Liver (tissue), 9 donors: ENCODE data around the gene PDCL2. TPM values are rescaled to one million over a fixed set of nuclear protein-coding genes. Genes with fewer than 3 reads are reported as not detected.

Experiments used
- DNase-seq: peaks from one replicate; pipeline ENCODE4 v3.0.0-alpha.2; 2017; ENCODE audit warnings: low spot score
- H3K27ac ChIP-seq, 2 donors: one replicate each; pipeline ENCODE4 v1.7.0; 2013; ENCODE audit warnings: inconsistent platforms in 2 of 2, low read length in 2 of 2, control low read depth in 1 of 2, low read depth in 1 of 2, mild to moderate bottlenecking in 1 of 2
- H3K27me3 ChIP-seq, 4 donors: one replicate each; pipeline versions ENCODE4 v1.6.1 to v1.7.0; 2013; ENCODE audit warnings: low read length in 3 of 4, inconsistent platforms in 1 of 4, mild to moderate bottlenecking in 1 of 4, moderate library complexity in 1 of 4; ENCODE audit not compliant: control insufficient read depth in 4 of 4, insufficient read depth in 4 of 4
- H3K36me3 ChIP-seq, 4 donors: one replicate each; pipeline versions ENCODE4 v1.6.1 to v1.7.0; 2013; ENCODE audit warnings: low read length in 3 of 4, mild to moderate bottlenecking in 3 of 4, low read depth in 1 of 4, moderate library complexity in 1 of 4; ENCODE audit not compliant: control insufficient read depth in 4 of 4, insufficient read depth in 3 of 4
- H3K4me1 ChIP-seq, 4 donors: one replicate each; pipeline versions ENCODE4 v1.6.1 to v1.7.0; 2013; ENCODE audit warnings: low read length in 3 of 4, mild to moderate bottlenecking in 3 of 4, moderate library complexity in 1 of 4; ENCODE audit not compliant: control insufficient read depth in 4 of 4, insufficient read depth in 4 of 4
- H3K4me3 ChIP-seq, 3 donors: one replicate each; pipeline versions ENCODE4 v1.6.1 to v1.7.0; 2013; ENCODE audit warnings: low read length in 3 of 3, control low read depth in 1 of 3, low read depth in 1 of 3, mild to moderate bottlenecking in 1 of 3
- H3K9ac ChIP-seq, 2 donors: one replicate each; pipeline ENCODE4 v1.7.0; 2013; ENCODE audit warnings: low read length in 2 of 2, mild to moderate bottlenecking in 2 of 2, moderate library complexity in 2 of 2, control low read depth in 1 of 2, low read depth in 1 of 2
- H3K9me3 ChIP-seq, 4 donors: one replicate each; pipeline versions ENCODE4 v1.6.1 to v1.7.0; 2013; ENCODE audit warnings: low read length in 3 of 4; ENCODE audit not compliant: control insufficient read depth in 4 of 4
- EGR1 ChIP-seq, 2 donors: IDR thresholded peaks; 2 replicates each; pipeline ENCODE4 v1.6.1; 2016 to 2018; ENCODE audit warnings: antibody characterized with exemption in 2 of 2, low read depth in 2 of 2
- FOXA1 ChIP-seq: IDR thresholded peaks from 2 replicates; pipeline ENCODE4 v1.6.1; 2016; ENCODE audit warnings: antibody characterized with exemption
- FOXA2 ChIP-seq: IDR thresholded peaks from 2 replicates; pipeline ENCODE4 v1.6.1; 2016; ENCODE audit warnings: antibody characterized with exemption
- GABPA ChIP-seq, 2 donors: IDR thresholded peaks in 1 of 2; conservative IDR thresholded peaks in 1 of 2; 2 replicates each; pipeline ENCODE4 v1.6.1; 2016; ENCODE audit warnings: antibody characterized with exemption in 2 of 2, mild to moderate bottlenecking in 1 of 2, moderate library complexity in 1 of 2
- HNF4A ChIP-seq, 2 donors: conservative IDR thresholded peaks; 2 replicates each; pipeline ENCODE4 v1.6.1; 2016; ENCODE audit warnings: antibody characterized with exemption in 2 of 2, mild to moderate bottlenecking in 2 of 2
- HNF4G ChIP-seq: IDR thresholded peaks from 2 replicates; pipeline ENCODE4 v1.6.1; 2016; ENCODE audit warnings: antibody characterized with exemption
- JUND ChIP-seq, 2 donors: IDR thresholded peaks; 2 replicates each; pipeline ENCODE4 v1.6.1; 2016; ENCODE audit warnings: antibody characterized with exemption in 2 of 2
- NR2F2 ChIP-seq: IDR thresholded peaks from 2 replicates; pipeline ENCODE4 v1.6.1; 2016; ENCODE audit warnings: antibody characterized with exemption
- RAD21 ChIP-seq, 2 donors: IDR thresholded peaks; 2 replicates each; pipeline ENCODE4 v1.6.1; 2016; ENCODE audit warnings: antibody characterized with exemption in 2 of 2, mild to moderate bottlenecking in 2 of 2
- REST ChIP-seq: IDR thresholded peaks from 2 replicates; pipeline ENCODE4 v1.6.1; 2016; ENCODE audit warnings: antibody characterized with exemption, mild to moderate bottlenecking
- RXRA ChIP-seq, 2 donors: IDR thresholded peaks; 2 replicates each; pipeline ENCODE4 v1.6.1; 2017 to 2018; ENCODE audit warnings: antibody characterized with exemption in 2 of 2, mild to moderate bottlenecking in 1 of 2
- SP1 ChIP-seq: IDR thresholded peaks from 2 replicates; pipeline ENCODE4 v1.6.1; 2018; ENCODE audit warnings: antibody characterized with exemption, mild to moderate bottlenecking
- TAF1 ChIP-seq: conservative IDR thresholded peaks from 2 replicates; pipeline ENCODE4 v1.6.1; 2016; ENCODE audit warnings: antibody characterized with exemption, mild to moderate bottlenecking
- YY1 ChIP-seq: IDR thresholded peaks from 2 replicates; pipeline ENCODE4 v1.6.1; 2016; ENCODE audit warnings: antibody characterized with exemption, mild to moderate bottlenecking
- ZBTB33 ChIP-seq: IDR thresholded peaks from 2 replicates; pipeline ENCODE4 v1.6.1; 2016; ENCODE audit warnings: antibody characterized with exemption
- WGBS: extraction: QIAGEN DNeasy Blood & Tissue Kit; methylation state at CpG from one replicate; pipeline ENCODE4 v1.1.7; 2013; 5-methylcytosine and 5-hydroxymethylcytosine counted together
- polyA plus RNA-seq, 2 donors: library from polyadenylated mRNA; stranded (reverse) in 1 of 2; unstranded in 1 of 2; fragments of 200-250 nt in 1 of 2; fragments of >200 nt in 1 of 2; fragmentation: Nextera tagmentation in 1 of 2; extraction: Ambion mirVana in 1 of 2; gene quantifications; one replicate each; pipeline versions ENCODE4 v1.2.1 to v1.2.3, GENCODE V29; 2013 to 2015
- total RNA-seq, 2 donors: library from RNA; depleted of rRNA; stranded (reverse); fragments of >200 nt; gene quantifications; one replicate each; pipeline ENCODE4 v1.2.3, GENCODE V29; 2014
- TF ChIP-seq, protein P1 (sequence below): fragments of 150-350 bp; IDR thresholded peaks from 2 replicates; pipeline ENCODE4 v1.5.1; 2017; ENCODE audit warnings: improper control_type of control experiment, low read depth, low read length; ENCODE audit not compliant: missing input control
- TF ChIP-seq, protein P2 (sequence below): IDR thresholded peaks from 2 replicates; pipeline ENCODE4 v1.6.1; 2016; ENCODE audit warnings: antibody characterized with exemption
- TF ChIP-seq, protein P3 (sequence below): IDR thresholded peaks from 2 replicates; pipeline ENCODE4 v1.6.1; 2016; ENCODE audit warnings: antibody characterized with exemption
- donor health status: healthy.
- donor health status: healthy.
- donor health status: healthy.
- donor health status: healthy.
- donor health status: healthy.

The PDCL2 gene
- total and polyA plus RNA-seq, 4 donors: not detected

- 75% methylated on average over 3 of the region's 3 CpGs for WGBS
- no peak overlapping the region for H3K9ac ChIP-seq
Measured at GRCh38 chr4:55615008-55615407, 23.0 kb upstream of the PDCL2 start.

More at GRCh38 chr4:55615008-55615407, 23.0 kb upstream of the PDCL2 start:
- no peak for DNase-seq
- H3K4me3 ChIP-seq: no peak overlapping the region
- H3K4me1 ChIP-seq: no peaks in the 10 kb centered on the region
- TF ChIP-seq FOXA2 (no peak), NR2F2 (no peak), GABPA (IDR thresholded peaks at IDR 0.05 in 1 of 2, conservative IDR thresholded peaks at IDR 0.05 in 1 of 2) (no peak), SP1 (no peak), ZBTB33 (no peak), YY1 (no peak), REST (no peak), HNF4A (conservative IDR thresholded peaks at IDR 0.05) (no peak), HNF4G (no peak), JUND (IDR thresholded peaks at IDR 0.05) (no peak), EGR1 (IDR thresholded peaks at IDR 0.05; ENCODE audit: low read depth in 2 of 2) (no peak), FOXA1 (no peak), RAD21 (IDR thresholded peaks at IDR 0.05) (no peak), RXRA (IDR thresholded peaks at IDR 0.05) (no peak), TAF1 (no peak)
- TF ChIP-seq, protein P1, sequence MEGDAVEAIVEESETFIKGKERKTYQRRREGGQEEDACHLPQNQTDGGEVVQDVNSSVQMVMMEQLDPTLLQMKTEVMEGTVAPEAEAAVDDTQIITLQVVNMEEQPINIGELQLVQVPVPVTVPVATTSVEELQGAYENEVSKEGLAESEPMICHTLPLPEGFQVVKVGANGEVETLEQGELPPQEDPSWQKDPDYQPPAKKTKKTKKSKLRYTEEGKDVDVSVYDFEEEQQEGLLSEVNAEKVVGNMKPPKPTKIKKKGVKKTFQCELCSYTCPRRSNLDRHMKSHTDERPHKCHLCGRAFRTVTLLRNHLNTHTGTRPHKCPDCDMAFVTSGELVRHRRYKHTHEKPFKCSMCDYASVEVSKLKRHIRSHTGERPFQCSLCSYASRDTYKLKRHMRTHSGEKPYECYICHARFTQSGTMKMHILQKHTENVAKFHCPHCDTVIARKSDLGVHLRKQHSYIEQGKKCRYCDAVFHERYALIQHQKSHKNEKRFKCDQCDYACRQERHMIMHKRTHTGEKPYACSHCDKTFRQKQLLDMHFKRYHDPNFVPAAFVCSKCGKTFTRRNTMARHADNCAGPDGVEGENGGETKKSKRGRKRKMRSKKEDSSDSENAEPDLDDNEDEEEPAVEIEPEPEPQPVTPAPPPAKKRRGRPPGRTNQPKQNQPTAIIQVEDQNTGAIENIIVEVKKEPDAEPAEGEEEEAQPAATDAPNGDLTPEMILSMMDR: no peak
- TF ChIP-seq, protein P2, sequence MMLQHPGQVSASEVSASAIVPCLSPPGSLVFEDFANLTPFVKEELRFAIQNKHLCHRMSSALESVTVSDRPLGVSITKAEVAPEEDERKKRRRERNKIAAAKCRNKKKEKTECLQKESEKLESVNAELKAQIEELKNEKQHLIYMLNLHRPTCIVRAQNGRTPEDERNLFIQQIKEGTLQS: no peak
- TF ChIP-seq, protein P3, sequence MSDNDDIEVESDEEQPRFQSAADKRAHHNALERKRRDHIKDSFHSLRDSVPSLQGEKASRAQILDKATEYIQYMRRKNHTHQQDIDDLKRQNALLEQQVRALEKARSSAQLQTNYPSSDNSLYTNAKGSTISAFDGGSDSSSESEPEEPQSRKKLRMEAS: no peak
- H3K27me3 ChIP-seq: peaks cover 0 to 3% (median 0%) of the 10 kb centered on the region in 4 donors
- H3K27ac ChIP-seq: no peak overlapping the region
- no peaks in the 10 kb centered on the region for H3K36me3 ChIP-seq
- H3K9me3 ChIP-seq: no peaks in the 10 kb centered on the region
